Panc1 (cell line): ENCODE measurements around the gene JUND. TPM values are rescaled to one million over a fixed set of nuclear protein-coding genes. Genes with fewer than 3 reads are reported as not detected.

ENCODE experiments used
- ATAC-seq: fragments of 200-7000 bp; cut with Tn5 transposase; 2 replicates; pipeline ENCODE4 v1.9.1; 2020; ENCODE audit warnings: mild to moderate bottlenecking, moderate library complexity
- BruUV-seq: library from RNA; stranded (reverse); fragments of 400-500 nt; replicated peaks from 2 replicates; lab custom pipeline; 2021; lab: Mats Ljungman, UMichigan
- CTCF ChIA-PET: fragments of 300-600 bp; sonication (Branson Sonifier 250); formaldehyde crosslinking; loops from one replicate; lab custom pipeline; 2022; ENCODE audit warnings: antibody characterized with exemption; lab: Charles Lee
- POLR2A ChIA-PET: fragments of 300-600 bp; sonication (Branson Sonifier 250); formaldehyde crosslinking; loops from one replicate; lab custom pipeline; 2022; ENCODE audit warnings: antibody characterized with exemption; lab: Charles Lee
- DNase-seq: peaks from one replicate; pipeline ENCODE4 v3.0.0-alpha.2; 2010; ENCODE audit warnings: low read depth, low spot score
- H3K27ac ChIP-seq: 2 replicates; pipeline ENCODE4 v1.5.1; 2011; ENCODE audit warnings: mild to moderate bottlenecking, low read length, inconsistent platforms
- H3K27me3 ChIP-seq: fragments of 200-500 bp; sonication (Bioruptor generic); 2 replicates; pipeline ENCODE4 v1.6.0; 2014; ENCODE audit warnings: low read length, inconsistent platforms; ENCODE audit not compliant: control insufficient read depth, insufficient read depth
- H3K36me3 ChIP-seq: fragments of 200-500 bp; sonication (Bioruptor generic); 2 replicates; pipeline ENCODE4 v1.5.1; 2014; ENCODE audit warnings: inconsistent platforms, mild to moderate bottlenecking, low read length, moderate library complexity; ENCODE audit not compliant: control insufficient read depth, insufficient read depth
- H3K4me1 ChIP-seq: 2 replicates; pipeline ENCODE4 v1.5.1; 2011; ENCODE audit warnings: inconsistent platforms, mild to moderate bottlenecking, low read length, moderate library complexity; ENCODE audit not compliant: control insufficient read depth, insufficient read depth
- H3K4me3 ChIP-seq, 2 experiments: 2 replicates each; pipeline ENCODE4 v1.5.1; 2011 to 2012; ENCODE audit warnings: low read depth in 2 of 2, low read length in 2 of 2, mild to moderate bottlenecking in 2 of 2, inconsistent platforms in 1 of 2, moderate library complexity in 1 of 2
- H3K9me3 ChIP-seq: fragments of 200-500 bp; sonication (Bioruptor generic); 2 replicates; pipeline ENCODE4 v1.5.1; 2014; ENCODE audit warnings: low read depth, mild to moderate bottlenecking, inconsistent platforms, low read length, moderate library complexity; ENCODE audit not compliant: control insufficient read depth, insufficient read depth
- CTCF ChIP-seq: fragments of 450-650 bp; IDR thresholded peaks from 2 replicates; pipeline ENCODE4 v1.5.1; 2017; ENCODE audit warnings: mild to moderate bottlenecking
- POLR2AphosphoS5 ChIP-seq: IDR thresholded peaks from 2 replicates; pipeline ENCODE4 v1.6.1; 2012; ENCODE audit warnings: mild to moderate bottlenecking, low read depth, low read length, moderate library complexity
- REST ChIP-seq, 2 experiments: IDR thresholded peaks; 2 replicates each; pipeline ENCODE4 v1.6.1; 2011 to 2012; ENCODE audit warnings: low read depth in 2 of 2, control low read depth in 1 of 2, low read length in 1 of 2, mild to moderate bottlenecking in 1 of 2, moderate library complexity in 1 of 2; ENCODE audit not compliant: insufficient read depth in 1 of 2
- SIN3A ChIP-seq: IDR thresholded peaks from 2 replicates; pipeline ENCODE4 v1.6.1; 2012; ENCODE audit warnings: low read depth, mild to moderate bottlenecking, low read length, moderate library complexity, borderline replicate concordance; ENCODE audit not compliant: insufficient read depth
- TCF7L2 ChIP-seq: IDR thresholded peaks from 2 replicates; pipeline ENCODE4 v1.6.1; 2011; ENCODE audit warnings: mild to moderate bottlenecking, low read depth, low read length, inconsistent platforms
- in situ Hi-C: cut with HindIII; loops from 2 replicates; pipeline ENCODE4 v1.10.0; 2016; ENCODE audit warnings: low sequenced_read_pairs, low pct_unique_long_range_greater_than_20kb
- intact Hi-C: fragments of 100-400 bp; cut with micrococcal nuclease; formaldehyde crosslinking; loops from one replicate; pipeline ENCODE4 v1.10.0; 2022; ENCODE audit not compliant: unreplicated experiment
- total RNA-seq: library from RNA; stranded (reverse); gene quantifications from one replicate; pipeline ENCODE4 v1.2.1, GENCODE V29; 2021; ENCODE audit not compliant: unreplicated experiment

JUND gene
- total RNA-seq, 1 experiment from 2014 or later, result 130 TPM

- intact Hi-C loops, result no loop called here
- BruUV-seq, result no TSS peak
Measured at GRCh38 chr19:18298601-18299000, 17.2 kb upstream of the JUND start.

GRCh38 chr19:18297308-18297707 is 15.9 kb upstream of the JUND start:
- no peak for ATAC-seq
- no peaks in the 10 kb centered on the region for H3K36me3 ChIP-seq
- intact Hi-C loops, result no loop called here
- no peaks in the 10 kb centered on the region for H3K27me3 ChIP-seq
- ChIA-PET POLR2A (no interaction called here), CTCF (no interaction called here)
- no TSS peak for BruUV-seq
- no peak for TF ChIP-seq REST (IDR thresholded peaks at IDR 0.05; ENCODE audit: insufficient read depth in 1 of 2, low read depth in 2 of 2, low read length in 1 of 2)
- no peak for TF ChIP-seq TCF7L2
- no peak for TF ChIP-seq POLR2AphosphoS5
- no peak for TF ChIP-seq SIN3A
- no peak for TF ChIP-seq CTCF
- no peak overlapping the region for H3K4me3 ChIP-seq
- H3K9me3 ChIP-seq, result no peaks in the 10 kb centered on the region
- H3K4me1 ChIP-seq, result peaks cover 27% of the 10 kb centered on the region
- in situ Hi-C loops, result no loop called here
- H3K27ac ChIP-seq, result no peak overlapping the region
- no peak for DNase-seq

More at GRCh38 chr19:18298601-18299000, 17.2 kb upstream of the JUND start:
- in situ Hi-C loops, result no loop called here
- Histone ChIP-seq H3K4me1 (peaks cover 26% of the 10 kb centered on the region), H3K27ac (no peak overlapping the region), H3K9me3 (no peaks in the 10 kb centered on the region), H3K4me3 (no peak overlapping the region), H3K27me3 (no peaks in the 10 kb centered on the region), H3K36me3 (no peaks in the 10 kb centered on the region)
- ChIA-PET CTCF (no interaction called here), POLR2A (no interaction called here)
- no peak for ATAC-seq
- TF ChIP-seq REST (IDR thresholded peaks at IDR 0.05; ENCODE audit: insufficient read depth in 1 of 2, low read depth in 2 of 2, low read length in 1 of 2), result no peak
- TF ChIP-seq SIN3A, result no peak
- no peak for TF ChIP-seq CTCF
- no peak for TF ChIP-seq POLR2AphosphoS5
- no peak for TF ChIP-seq TCF7L2
- no peak for DNase-seq
